Ovary (tissue), 9 donors: Measurements from ENCODE around the gene POLG2. TPM values are rescaled to one million over a fixed set of nuclear protein-coding genes. Genes with fewer than 3 reads are reported as not detected.
"Not testable (repeated sequence)": the region's sequence is repeated elsewhere in the genome, so short reads cannot be mapped to it uniquely, and the experiment has no call there.

ENCODE experiments used
- DNase-seq, 5 donors: peaks; one replicate each; pipeline ENCODE4 v3.0.0-alpha.2; 2019 to 2020
- H3K27ac ChIP-seq, 2 donors: fragments of 200-600 bp; one replicate each; pipeline versions ENCODE4 v1.5.1 to v1.8.0; 2019 to 2022
- H3K27me3 ChIP-seq: fragments of 200-600 bp; one replicate; pipeline ENCODE4 v1.8.0; 2022
- H3K36me3 ChIP-seq: fragments of 200-600 bp; sonication (generic); one replicate; pipeline ENCODE4 v1.5.1; 2019
- H3K4me1 ChIP-seq: one replicate; pipeline ENCODE4 v1.8.1; 2013; ENCODE audit warnings: mild to moderate bottlenecking, moderate library complexity; ENCODE audit not compliant: insufficient read depth
- H3K4me3 ChIP-seq: fragments of 200-600 bp; sonication (generic); one replicate; pipeline ENCODE4 v1.5.1; 2017
- H3K9me3 ChIP-seq, 2 donors: fragments of 200-600 bp in 1 of 2; sonication (generic) in 1 of 2; one replicate each; pipeline versions ENCODE4 v1.5.1 to v1.8.1; 2013 to 2019; ENCODE audit warnings: mild to moderate bottlenecking in 1 of 2, moderate library complexity in 1 of 2
- EP300 ChIP-seq: sonication (generic); formaldehyde crosslinking; IDR thresholded peaks from one replicate; pipeline ENCODE4 v1.6.1; 2017; ENCODE audit warnings: antibody characterized with exemption
- POLR2A ChIP-seq: fragments of 450-650 bp; IDR thresholded peaks from one replicate; pipeline ENCODE4 v1.6.1; 2017; ENCODE audit warnings: antibody characterized with exemption, mild to moderate bottlenecking, moderate library complexity
- WGBS, 3 donors: extraction: QIAGEN DNeasy Blood & Tissue Kit in 1 of 3; methylation state at CpG; one replicate each; pipeline versions ENCODE4 v1.1.5 to v1.1.7; 2013 to 2017; 5-methylcytosine and 5-hydroxymethylcytosine counted together
- intact Hi-C, 4 donors: fragments of 100-400 bp; cut with DNase I; formaldehyde crosslinking; loops; one replicate each; pipeline versions ENCODE4 v1.11.0 to v1.15.1; 2022 to 2023
- polyA plus RNA-seq, 2 donors: library from polyadenylated mRNA; stranded (reverse); fragments of 200-250 nt in 1 of 2; fragments of 350-450 nt in 1 of 2; fragmentation: Illumina TruSeq in 1 of 2; extraction: RNeasy Lipid Tissue Mini Kit (QIAGEN cat#74804) in 1 of 2; gene quantifications; one replicate each; pipeline ENCODE4 v1.2.3, GENCODE V29; 2013 to 2014
- total RNA-seq, 7 donors: library from RNA; depleted of rRNA in 2 of 7; stranded (reverse); fragments of >200 nt in 2 of 7; fragmentation: NEBNext Ultra II Directional in 3 of 7; extraction: Animal tissue kit (Norgen Biotek cat#: 25700) in 3 of 7; gene quantifications; one replicate each; pipeline versions ENCODE4 v1.1.0 to v1.2.4, GENCODE V29; 2016 to 2023
- TF ChIP-seq, protein P1 (sequence below), 3 donors: fragments of 450-650 bp in 2 of 3; fragments of 200-600 bp in 1 of 3; IDR thresholded peaks; one replicate each; pipeline versions ENCODE4 v1.5.1 to v1.8.0; 2016 to 2022; ENCODE audit warnings: antibody characterized with exemption in 3 of 3, mild to moderate bottlenecking in 1 of 3
- donor health status: DM: no; HTN: no; CAD: no; lungs with moderate emphysema.
- donor health status: DM: no; HTN: no; CAD: no.
- donor health status: Bipolar disorder and iron deficiency.
- donor health status: DM: yes; HTN: yes; CAD: no.
- donor health status: DM: no; HTN: no; CAD: no.
- donor health status: DM: yes; HTN: yes; CAD: no.

POLG2 gene
- total and polyA plus RNA-seq, 9 donors, result 8.7 to 21.3 (median 16.6) TPM

DNA sequence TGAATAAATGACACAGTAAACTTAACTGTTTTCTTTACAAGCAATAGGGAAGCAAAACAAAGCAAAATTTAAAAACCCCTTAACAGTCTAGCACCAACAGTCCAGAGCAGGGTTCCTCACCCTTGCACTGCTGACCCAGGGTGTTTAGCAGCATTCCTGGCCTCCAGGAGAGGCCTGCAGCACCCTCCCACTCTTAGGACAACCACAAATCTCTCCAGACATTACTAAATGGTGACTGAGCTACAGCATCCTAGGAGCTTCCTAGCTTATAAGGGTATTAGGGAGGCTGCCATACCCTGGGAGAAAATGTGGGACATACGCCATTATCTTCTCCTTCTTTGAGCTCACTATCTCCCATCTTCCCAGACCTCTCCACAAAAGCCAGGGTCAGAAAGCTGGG, 15.9 kb downstream of the POLG2 start:
- H3K4me3 ChIP-seq, result no peak overlapping the region
- DNase-seq, result no peak
- TF ChIP-seq, protein P1, sequence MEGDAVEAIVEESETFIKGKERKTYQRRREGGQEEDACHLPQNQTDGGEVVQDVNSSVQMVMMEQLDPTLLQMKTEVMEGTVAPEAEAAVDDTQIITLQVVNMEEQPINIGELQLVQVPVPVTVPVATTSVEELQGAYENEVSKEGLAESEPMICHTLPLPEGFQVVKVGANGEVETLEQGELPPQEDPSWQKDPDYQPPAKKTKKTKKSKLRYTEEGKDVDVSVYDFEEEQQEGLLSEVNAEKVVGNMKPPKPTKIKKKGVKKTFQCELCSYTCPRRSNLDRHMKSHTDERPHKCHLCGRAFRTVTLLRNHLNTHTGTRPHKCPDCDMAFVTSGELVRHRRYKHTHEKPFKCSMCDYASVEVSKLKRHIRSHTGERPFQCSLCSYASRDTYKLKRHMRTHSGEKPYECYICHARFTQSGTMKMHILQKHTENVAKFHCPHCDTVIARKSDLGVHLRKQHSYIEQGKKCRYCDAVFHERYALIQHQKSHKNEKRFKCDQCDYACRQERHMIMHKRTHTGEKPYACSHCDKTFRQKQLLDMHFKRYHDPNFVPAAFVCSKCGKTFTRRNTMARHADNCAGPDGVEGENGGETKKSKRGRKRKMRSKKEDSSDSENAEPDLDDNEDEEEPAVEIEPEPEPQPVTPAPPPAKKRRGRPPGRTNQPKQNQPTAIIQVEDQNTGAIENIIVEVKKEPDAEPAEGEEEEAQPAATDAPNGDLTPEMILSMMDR (IDR thresholded peaks at IDR 0.05), result no peak
- TF ChIP-seq EP300, result no peak
- TF ChIP-seq POLR2A, result no peak
- H3K27me3 ChIP-seq, result no peaks in the 10 kb centered on the region
- no peaks in the 10 kb centered on the region for H3K9me3 ChIP-seq
- no peak overlapping the region for H3K27ac ChIP-seq
- H3K36me3 ChIP-seq, result no peaks in the 10 kb centered on the region
- intact Hi-C loops, result no loop called here
- no peaks in the 10 kb centered on the region for H3K4me1 ChIP-seq
- WGBS, 3 donors, result 90 to 93% (median 93%) methylated on average over 1 of the region's 1 CpG

DNA sequence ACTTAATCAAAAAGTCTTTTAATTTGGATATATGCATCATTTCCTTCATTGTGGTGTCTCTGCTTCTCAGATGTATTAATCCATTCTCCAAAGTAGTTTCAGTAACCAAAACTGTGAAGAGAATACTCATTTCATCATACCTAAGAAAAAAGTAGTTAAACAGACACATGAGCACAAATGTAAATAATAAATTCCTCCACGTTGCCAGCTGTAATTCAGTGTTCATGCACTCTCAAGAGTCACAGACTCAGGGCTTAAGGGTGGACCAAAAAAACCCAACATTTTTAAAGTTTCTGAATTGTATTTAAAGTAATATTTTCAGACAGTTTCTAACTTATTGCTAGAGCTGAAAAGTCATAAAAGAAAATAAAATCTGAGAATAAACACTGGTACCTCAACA, 19.0 kb downstream of the POLG2 start:
- intact Hi-C loops, result no loop called here
- WGBS, 3 donors, result 0 to 15% (median 6%) methylated on average over 1 of the region's 1 CpG
- Histone ChIP-seq H3K4me1 (no peaks in the 10 kb centered on the region), H3K27me3 (no peaks in the 10 kb centered on the region), H3K9me3 (no peaks in the 10 kb centered on the region), H3K27ac (no peak overlapping the region), H3K36me3 (no peaks in the 10 kb centered on the region), H3K4me3 (no peak overlapping the region)
- no peak for DNase-seq
- TF ChIP-seq POLR2A (no peak), EP300 (no peak)
- TF ChIP-seq, protein P1 (IDR thresholded peaks at IDR 0.05), result no peak

DNA sequence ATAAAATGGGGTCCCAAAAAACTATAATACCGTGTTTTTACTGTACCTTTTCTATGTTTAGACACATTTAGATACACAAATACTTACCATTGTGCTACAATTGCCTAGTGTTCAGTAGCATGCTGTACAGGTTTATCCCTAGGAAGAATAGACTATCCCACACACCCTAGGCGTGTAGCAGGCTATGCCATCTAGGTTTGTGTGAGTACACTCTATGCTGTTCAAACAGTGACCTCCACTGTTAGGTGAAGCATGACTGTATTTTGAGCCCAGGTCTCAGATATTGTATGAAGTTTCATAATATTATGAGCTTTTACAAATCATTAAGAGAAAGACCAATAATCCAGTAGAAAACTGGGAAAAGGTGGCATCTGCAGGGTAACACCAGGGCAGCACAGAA, 24.3 kb downstream of the POLG2 start:
- no peak overlapping the region for H3K4me3 ChIP-seq
- TF ChIP-seq, protein P1 (IDR thresholded peaks at IDR 0.05), result no peak
- no peak for TF ChIP-seq POLR2A
- TF ChIP-seq EP300, result no peak
- no peaks in the 10 kb centered on the region for H3K36me3 ChIP-seq
- no peaks in the 10 kb centered on the region for H3K27me3 ChIP-seq
- no peaks in the 10 kb centered on the region for H3K9me3 ChIP-seq
- no peak for DNase-seq
- H3K4me1 ChIP-seq, result no peaks in the 10 kb centered on the region
- no peak overlapping the region for H3K27ac ChIP-seq
- intact Hi-C loops, result no loop called here
- WGBS, 3 donors, result 89 to 92% (median 90%) methylated on average over 2 of the region's 2 CpGs

DNA sequence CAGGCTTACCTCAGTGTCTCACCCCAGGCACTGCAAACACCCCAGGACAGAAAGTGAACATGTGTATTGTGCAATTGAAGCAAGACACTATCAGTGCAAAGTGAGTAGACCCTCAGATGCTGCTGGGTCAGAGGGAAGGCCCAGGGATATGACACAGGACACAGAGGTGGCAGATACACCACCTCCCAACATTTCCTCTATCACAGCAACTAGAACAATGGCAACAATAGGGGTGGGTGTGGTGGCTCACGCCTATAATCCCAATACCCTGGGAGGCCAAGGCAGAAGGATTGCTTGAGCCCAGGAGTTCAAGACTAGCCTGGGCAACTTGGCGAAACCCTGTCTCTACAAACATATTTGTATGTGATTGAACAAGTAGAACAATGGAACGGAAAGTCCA, 25.4 kb downstream of the POLG2 start:
- Histone ChIP-seq H3K36me3 (no peaks in the 10 kb centered on the region), H3K27ac (no peak overlapping the region), H3K4me1 (no peaks in the 10 kb centered on the region), H3K27me3 (no peaks in the 10 kb centered on the region), H3K9me3 (no peaks in the 10 kb centered on the region), H3K4me3 (no peak overlapping the region)
- TF ChIP-seq EP300 (no peak), POLR2A (no peak)
- TF ChIP-seq, protein P1 (IDR thresholded peaks at IDR 0.05), result no peak
- intact Hi-C loops, result no loop called here
- 95 to 96% (median 96%) methylated on average over 3 of the region's 3 CpGs for WGBS, 3 donors
- no peak for DNase-seq

DNA sequence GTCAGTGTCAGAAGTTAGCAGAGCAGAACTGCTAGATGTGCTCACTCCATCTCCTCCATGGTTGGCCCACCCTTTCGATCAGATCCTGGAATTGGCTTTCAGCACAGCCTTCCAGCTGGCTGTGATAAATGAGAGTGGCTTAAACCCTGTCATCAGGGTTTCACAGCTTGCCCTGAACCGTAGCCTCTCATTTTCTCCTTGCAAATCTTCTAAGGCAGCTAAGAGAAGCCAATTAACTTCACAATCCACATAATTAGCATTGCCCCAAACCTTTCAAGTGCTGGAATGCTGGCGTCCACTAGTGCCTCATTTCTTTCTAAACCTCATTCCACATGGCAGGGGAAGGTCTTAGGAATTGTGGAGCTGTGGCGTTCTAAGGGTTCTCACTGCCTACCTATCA, 26.2 kb downstream of the POLG2 start:
- 60 to 75% (median 63%) methylated on average over 4 of the region's 4 CpGs for WGBS, 3 donors
- no peaks in the 10 kb centered on the region for H3K9me3 ChIP-seq

DNA sequence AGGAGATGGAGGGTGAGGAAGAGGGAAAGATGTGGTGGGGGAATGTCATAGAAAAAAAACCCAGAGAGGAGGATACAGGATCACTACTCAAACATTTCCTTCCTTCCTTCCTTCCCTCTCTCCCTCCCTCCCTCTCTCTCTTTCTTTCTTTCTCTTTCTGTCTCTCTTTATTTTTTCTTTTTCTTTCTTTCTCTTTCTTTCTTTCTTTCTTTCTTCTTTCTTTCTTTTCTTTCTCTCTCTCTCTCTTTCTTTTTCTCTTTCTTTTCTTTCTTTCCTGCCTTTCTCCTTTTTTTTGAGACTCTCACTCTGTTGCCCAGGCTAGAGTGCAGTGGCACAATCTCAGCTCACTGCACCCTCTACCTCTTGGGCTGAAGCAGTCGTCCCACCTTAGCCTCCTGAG, 30.0 kb downstream of the POLG2 start:
- H3K9me3 ChIP-seq, H3K27ac ChIP-seq, DNase-seq, H3K36me3 ChIP-seq, H3K27me3 ChIP-seq, intact Hi-C loops, H3K4me1 ChIP-seq, H3K4me3 ChIP-seq: not testable (repeated sequence)
- 51 to 91% (median 71%) methylated on average over 1 of the region's 1 CpG for WGBS, 3 donors

More for the DNA sequence above, 26.2 kb downstream of the POLG2 start:
- H3K27me3 ChIP-seq, result no peaks in the 10 kb centered on the region
- H3K36me3 ChIP-seq, result no peaks in the 10 kb centered on the region
- no peak for TF ChIP-seq POLR2A
- TF ChIP-seq, protein P1 (IDR thresholded peaks at IDR 0.05), result no peak
- no peak for TF ChIP-seq EP300
- H3K4me1 ChIP-seq, result no peaks in the 10 kb centered on the region
- intact Hi-C loops, result no loop called here
- DNase-seq, result no peak
- H3K27ac ChIP-seq, result no peak overlapping the region
- H3K4me3 ChIP-seq, result no peak overlapping the region
